IPS-NIHi7 (cell line): ENCODE data around the gene ZNF24.
A peak's percentile ranks its signal among the peaks of the same experiment; 100 is the strongest.

Experiments
- DNase-seq: peaks from one replicate; pipeline ENCODE4 v3.0.0; 2012; ENCODE audit warnings: mixed read lengths; ENCODE audit errors: extremely low spot score

ZNF24 gene

DNA sequence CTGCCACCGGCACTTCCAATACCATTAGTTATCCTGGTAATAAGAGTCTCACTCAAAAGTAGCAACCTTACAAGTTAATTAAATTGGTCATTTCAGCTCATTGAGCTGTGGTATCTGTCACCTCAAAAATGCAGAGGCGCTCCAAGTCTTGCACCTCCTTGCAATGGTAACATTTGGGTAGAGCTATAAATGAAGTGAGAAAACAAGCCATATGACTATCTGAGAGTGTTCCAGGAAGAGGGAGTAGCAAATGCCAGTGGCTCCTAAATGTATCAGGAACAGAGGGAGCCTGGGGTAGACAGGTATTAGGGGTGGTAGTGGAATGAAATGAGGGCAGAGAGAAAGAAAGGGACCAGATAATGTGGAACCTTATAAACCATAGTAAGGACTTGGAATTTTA is 48.2 kb downstream of the ZNF24 start:
- DNase-seq, result no peak

DNA sequence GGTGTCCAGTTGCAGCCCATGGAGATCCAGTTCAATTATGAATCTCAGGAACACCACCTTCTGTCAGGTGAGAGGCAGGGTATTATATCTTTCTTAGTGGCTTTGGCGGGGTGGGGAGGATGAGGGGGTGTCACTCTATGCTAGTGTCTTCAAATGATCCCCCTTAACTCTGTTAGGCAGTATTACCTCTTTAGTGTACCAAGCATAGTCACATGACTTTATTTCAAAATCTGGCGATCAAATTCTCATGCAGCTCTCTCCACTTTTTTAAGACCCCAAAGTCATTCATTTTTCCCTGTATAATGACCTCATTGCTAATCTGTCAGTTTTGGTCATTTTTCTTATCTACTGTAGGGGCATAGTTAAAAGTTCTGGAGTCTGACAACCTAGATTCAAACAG is 53.1 kb downstream of the ZNF24 start:
- DNase-seq, result no peak

DNA sequence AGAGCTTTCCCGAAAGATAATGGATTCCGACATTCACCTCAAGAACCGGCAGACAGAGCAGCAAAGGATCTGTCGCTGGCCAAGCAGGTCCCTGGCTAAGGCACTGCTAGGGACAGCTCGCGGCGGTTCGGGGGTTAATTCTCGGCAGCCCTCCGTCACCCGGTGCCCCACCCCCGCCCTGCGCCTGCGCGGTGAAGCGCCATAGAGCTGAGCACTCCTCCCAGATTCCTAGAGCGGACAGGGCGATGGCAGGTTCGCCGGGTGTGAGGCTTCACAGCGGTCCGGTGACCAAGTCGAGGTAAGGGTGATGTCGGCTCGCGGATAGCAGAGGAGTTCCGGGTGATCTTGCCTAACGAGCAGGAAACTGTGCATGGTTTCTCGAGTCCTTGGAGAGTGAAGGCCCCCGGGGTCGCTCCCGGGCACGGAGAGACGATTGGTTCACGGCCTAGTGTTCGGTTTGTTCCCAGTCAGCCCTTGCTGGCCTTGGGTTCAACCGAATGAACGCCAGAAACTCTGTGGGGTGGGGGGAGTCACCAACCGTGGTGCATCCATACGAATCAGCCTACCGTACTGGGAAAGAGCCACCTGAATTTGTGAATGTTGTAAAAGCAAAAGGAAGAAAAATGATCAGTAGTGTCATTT is 54.0 kb downstream of the ZNF24 start, which contains the start of gene ZSCAN30:
Gene ZSCAN30, minus strand, starts transcription at position 136 of the 642 bp plus-strand sequence. CDS start 25,877 bp downstream, outside the sequence.
- peak; percentile 99 for DNase-seq

DNA sequence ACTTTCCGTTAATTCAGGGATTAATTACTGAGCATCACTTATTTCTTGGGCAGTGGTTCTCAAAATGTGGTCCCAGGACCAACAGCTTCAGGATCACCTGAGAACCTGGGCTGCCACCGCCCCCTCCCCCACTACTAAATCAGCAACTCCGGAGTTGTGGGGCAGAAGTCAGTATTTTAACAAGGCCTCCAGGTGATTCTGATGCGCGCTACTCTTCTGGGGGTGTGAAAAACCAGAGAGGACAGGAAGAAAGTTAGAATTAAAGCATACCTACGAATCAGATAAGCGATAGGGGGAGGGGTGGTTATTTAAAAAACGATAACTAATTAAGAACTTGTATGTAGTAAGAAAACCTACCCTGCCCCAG is 54.5 kb downstream of the ZNF24 start:
- DNase-seq, result peak; percentile 56

DNA sequence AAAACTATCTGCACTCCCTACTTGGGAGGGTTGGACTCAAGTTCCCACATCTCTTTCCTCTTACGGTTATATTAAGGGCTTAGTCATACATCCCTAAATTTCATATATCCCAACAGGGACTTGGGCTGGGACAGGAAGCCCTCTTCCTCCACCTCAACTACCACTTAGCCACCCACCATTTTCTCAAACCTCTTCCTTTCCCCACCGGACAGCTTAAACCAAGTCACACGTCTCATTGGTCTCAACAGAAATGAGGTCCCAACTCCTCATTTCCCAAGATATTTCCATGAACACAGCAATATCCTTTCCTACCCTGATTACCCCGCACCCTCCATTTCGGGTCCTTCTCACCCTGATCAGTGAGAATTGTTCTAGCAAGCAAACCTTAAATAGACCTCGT is 54.9 kb downstream of the ZNF24 start:
- DNase-seq, result peak; percentile 12

DNA sequence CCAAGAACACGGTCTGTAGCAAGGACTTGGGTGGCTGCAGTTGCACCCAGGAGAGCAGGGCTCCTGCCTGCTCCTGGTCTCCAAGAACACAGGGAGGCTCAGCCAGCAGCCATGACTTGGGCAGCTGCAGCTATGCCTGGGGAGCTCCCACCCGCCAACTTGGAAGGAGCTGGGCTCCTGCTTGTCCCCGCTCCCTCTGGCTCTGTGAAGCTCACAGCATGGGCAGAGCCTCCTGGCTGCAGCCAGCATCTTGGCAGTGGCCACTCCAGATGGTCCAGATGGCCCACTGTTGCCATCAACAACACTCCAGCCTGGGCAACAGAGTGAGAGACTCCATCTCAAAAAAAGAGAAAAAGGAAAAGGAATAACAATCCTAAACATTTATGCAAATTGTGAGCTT is 59.4 kb downstream of the ZNF24 start:
- DNase-seq, result no peak

DNA sequence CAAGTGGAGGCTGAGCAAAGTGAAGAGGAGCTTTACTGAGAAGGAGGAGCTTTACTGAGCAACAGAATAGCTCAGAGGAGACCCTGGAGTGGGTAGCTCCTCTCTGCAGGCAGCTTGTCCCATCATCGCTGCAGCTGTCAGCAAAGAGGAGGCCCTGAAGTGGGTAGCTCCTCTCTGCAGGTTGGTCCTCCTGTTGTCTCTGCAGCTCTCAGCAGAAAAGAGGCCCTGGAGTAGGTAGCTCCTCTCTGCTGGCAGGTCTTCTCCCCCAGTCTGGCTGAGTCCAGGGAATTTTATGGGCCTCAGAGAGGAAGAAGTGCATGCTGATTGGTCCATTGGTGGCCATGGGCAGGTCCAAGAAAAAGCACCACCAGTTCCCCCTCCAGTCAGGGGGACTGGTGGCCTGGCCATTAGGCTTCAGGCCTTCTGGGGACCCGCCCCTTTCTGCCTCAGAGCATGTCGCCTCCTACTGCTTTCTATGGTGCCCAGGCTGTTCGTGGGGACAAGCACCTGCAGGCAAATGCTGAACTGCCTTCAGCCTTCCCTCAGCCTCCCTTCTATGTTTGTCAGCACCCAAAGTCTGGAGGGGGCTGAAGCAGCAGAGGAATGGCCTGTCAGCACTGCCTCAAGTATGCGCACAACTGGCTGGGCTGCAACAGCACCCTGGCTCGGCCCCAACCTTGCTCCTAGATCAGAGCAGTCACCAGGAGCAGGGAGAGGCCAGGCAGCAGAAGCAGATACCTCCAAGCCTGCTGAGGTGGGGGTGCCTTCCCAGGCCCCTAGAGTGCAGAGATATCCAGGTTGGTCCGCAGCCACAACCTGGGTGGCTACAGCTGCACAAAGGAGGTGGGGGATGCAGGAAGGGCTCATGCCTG is 60.1 kb downstream of the ZNF24 start:
- no peak for DNase-seq

DNA sequence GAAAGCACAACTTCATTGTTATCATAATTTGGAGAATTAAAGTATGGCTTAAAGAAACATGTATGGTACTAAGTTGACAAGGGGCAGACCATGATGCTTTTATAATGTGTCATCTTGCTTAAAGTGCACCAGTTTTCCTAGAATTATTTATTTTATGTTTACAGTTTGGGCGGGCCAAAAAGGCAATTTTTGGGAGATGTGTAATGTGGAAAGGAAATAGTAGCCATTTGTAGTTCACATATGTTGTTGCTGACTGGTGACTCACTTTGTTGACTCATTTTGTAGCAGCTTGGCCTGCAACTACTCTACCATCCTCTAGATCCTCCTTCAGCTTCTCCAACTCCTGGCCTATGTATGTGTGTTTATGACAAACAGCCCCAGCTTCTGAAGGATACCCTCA is 61.9 kb downstream of the ZNF24 start:
- DNase-seq, result no peak
